Activated CD8-positive, alpha-beta memory T cell treated with anti-CD3 and anti-CD28 coated beads for 4 hours (primary cell): ENCODE results near the gene PBXIP1.
"Not testable (repeated sequence)": the region's sequence is repeated elsewhere in the genome, so short reads cannot be mapped to it uniquely, and the experiment has no call there.

Experiments
- DNase-seq, 2 donors: peaks; one replicate each; pipeline ENCODE4 v3.0.0-alpha.2; 2020; ENCODE audit warnings: low read depth in 2 of 2

PBXIP1 gene

DNA sequence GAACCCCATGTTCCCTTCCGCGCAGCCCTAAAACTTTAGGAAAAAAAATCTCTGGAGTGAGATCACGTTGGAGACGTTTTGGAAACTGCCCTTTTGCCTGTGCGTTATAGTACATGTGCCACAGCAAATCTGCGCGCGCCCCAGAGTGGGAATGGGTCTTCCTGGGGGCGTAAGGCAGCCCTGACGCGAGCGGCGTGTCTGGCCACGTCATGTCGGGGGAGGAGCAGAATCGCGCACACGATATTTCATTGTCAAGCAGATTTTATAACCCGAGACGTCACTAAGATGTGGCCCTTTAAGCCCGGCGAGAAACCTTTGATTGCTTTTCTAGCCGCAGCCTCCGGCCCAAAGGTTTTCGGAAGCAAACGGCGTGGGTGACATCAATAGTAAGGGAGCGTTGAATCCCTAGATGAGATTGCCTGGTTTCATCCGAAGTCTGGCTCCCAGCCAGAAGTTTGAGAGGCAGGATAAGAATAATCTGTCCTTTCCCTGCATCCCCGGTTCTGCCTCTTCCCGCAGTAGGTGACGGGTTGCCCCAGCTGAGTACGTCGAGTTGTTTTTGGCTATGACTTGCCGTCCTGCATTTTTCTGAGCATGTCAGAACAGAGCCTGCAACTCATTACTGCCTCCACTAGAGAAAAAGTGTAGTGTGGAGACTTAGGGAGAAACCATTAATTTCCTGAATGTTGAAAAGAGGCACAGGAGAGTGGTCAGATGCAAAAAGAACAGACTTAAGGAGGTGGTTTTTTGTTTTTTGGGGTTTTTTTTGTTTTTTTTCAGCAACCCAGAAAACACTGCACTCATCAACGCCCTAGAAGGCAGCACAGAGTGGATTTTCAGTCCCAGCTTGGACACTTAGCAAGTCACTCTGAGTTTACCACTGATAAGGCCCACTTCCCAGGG is 18.6 kb downstream of the PBXIP1 start:
- peak; percentile 78 to 79 for DNase-seq

GRCh38 chr1:154936555-154937084 is 19.3 kb downstream of the PBXIP1 start, which contains the start of gene PMVK:
PMVK (minus strand) TSS chr1:154936719; CDS start chr1:154936685, 34 bp downstream.
- DNase-seq = peak; percentile 90 to 93

GRCh38 chr1:154935749-154936554 is 19.9 kb downstream of the PBXIP1 start:
- no peak for DNase-seq

GRCh38 chr1:154934358-154934948 is 21.4 kb downstream of the PBXIP1 start:
- DNase-seq = no peak

GRCh38 chr1:154931940-154932487 is 23.9 kb downstream of the PBXIP1 start:
- DNase-seq = no peak

- no peak for DNase-seq
These were observed 29.7 kb downstream of the PBXIP1 start for GRCh38 chr1:154926201-154926600.

GRCh38 chr1:154925335-154926170 is 30.3 kb downstream of the PBXIP1 start:
- DNase-seq = no peak

GRCh38 chr1:154923695-154924094 is 32.2 kb downstream of the PBXIP1 start:
- DNase-seq = no peak

- no peak for DNase-seq
These were observed 42.6 kb downstream of the PBXIP1 start for GRCh38 chr1:154913273-154913672.

GRCh38 chr1:154912755-154913154 is 43.1 kb downstream of the PBXIP1 start:
- DNase-seq = no peak

DNA sequence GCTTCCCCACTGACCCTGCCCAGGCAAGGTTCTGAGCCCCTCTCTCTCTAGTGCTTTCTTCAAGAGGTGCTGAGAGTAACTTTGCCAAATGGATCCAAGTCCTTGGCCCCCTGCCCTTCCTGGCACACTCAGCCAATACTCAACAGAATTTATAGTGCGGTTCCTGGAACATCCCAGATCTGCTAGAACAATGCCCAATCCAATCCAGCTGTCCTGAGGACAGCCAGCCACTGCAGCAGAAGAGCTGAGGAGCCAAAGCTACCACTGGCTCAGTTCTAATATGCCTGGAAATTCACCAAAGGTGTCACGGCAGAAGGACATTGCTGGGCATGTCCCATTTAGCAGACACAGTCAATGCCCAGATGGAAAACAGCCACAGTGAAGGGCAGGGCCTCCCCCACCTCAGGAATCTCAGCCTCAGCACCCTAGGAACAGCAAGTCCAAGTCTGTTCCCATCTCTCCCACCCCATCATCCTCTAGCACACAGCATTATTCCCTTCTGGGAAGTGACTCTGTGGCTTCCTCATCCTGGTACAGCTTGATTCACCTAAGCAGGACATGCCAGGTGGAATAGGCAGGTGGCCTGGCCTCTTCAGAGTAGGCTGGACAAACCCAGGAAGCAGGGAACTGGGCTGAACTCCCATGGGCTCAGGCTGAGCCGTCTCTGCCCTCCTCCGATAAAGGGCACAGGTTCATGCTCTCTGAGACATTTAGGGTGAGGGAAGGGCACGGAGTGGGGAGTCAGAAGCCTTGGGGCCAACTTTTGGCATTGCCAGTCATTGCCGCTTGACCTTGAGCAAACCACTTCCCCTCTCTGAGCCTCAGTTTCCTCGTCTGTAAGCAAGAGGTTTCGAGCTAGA is 44.0 kb downstream of the PBXIP1 start:
- DNase-seq = no peak

- DNase-seq = no peak
These were observed 45.0 kb downstream of the PBXIP1 start for GRCh38 chr1:154910851-154911250.

DNA sequence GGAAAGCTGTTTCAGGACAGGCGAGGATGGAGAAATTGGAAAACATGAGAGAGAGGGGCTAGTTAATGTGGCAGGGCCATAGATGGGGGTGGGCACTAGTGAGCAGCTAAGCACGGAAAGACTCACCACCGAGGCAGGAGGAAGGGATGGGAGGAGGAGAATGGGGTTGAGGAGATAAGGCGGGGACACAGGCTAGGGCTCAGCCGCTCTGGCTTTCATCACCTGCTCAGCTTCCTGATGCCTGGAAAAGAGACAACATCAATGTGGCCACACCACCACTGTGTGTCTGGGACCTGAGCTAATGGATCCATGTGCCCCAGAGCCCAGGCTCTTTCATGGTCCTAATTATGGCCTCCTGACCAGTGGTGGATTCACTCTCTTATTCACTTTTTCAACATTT is 47.0 kb downstream of the PBXIP1 start:
- no peak for DNase-seq

- not testable (repeated sequence) for DNase-seq
These were observed 47.8 kb downstream of the PBXIP1 start for GRCh38 chr1:154908129-154908528.

GRCh38 chr1:154906621-154907081 is 49.2 kb downstream of the PBXIP1 start:
- DNase-seq = no peak

DNA sequence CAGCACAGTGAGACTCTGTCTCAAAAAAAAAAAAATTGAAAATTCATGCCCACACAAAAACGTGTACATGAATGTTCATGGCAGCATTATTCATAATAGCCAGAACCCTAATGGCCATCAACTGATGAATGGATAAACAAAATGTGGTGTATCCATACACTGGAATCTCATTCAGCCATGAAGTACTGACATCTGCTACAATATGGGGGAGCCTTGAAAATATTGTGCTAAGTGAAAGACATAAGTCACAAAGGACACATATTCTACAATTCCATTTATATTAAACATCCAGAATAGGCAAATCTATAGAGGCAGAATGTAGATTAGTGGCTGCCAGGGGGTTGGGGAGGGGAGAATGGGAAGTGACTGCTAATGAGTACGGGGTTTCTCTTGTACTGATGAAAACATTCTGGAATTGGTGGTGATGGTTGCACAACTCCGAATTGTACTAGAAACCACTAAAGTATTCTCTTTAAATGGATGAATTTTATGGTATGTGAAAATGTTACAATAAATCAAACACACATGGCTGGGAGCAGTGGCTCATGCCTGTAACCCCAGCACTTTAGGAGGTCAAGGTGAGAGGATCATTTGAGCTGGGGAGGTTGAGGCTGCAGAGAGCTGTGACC is 52.8 kb downstream of the PBXIP1 start:
- DNase-seq = no peak

GRCh38 chr1:154901591-154901990 is 54.3 kb downstream of the PBXIP1 start:
- DNase-seq = no peak

- DNase-seq = no peak
These were observed 56.9 kb downstream of the PBXIP1 start for GRCh38 chr1:154899041-154899440.

- DNase-seq = no peak
These were observed 59.1 kb downstream of the PBXIP1 start for GRCh38 chr1:154896771-154897286.
